ENCODE results near the gene SEMA5A.

The SEMA5A gene

DNA sequence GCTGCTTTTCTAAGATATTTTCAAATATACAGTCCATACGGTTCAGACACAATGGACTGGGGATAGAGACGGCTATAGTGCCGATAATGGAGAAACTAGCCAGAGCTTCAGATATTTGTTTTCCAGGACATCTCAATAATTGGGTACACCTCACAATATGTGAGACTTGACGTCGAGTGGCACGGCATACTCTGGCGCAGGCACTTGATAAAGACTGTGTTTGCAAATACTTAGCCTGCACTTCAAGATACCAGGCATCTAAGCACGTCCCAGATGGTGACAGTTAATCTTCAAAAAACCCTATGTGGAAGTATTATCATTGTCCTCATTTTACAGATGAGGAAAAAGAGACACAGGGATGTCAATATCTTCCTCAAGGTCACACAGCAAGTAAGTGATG is 48.5 kb downstream of the SEMA5A start:
- H3K4me1 ChIP-seq (ENCODE audit: control insufficient read depth in 2 of 2, insufficient read depth in 1 of 2, low read depth in 1 of 2, low read length in 2 of 2), result peaks cover 5 to 6% of the 10 kb centered on the region in 2 donors
- H2BK12ac ChIP-seq (ENCODE audit: low read length), result no peak overlapping the region
- no peak overlapping the region for H3K4me2 ChIP-seq (ENCODE audit: insufficient read depth, low read length, poor library complexity, severe bottlenecking)
- no peak overlapping the region for H3K9ac ChIP-seq (ENCODE audit: low read depth, low read length, poor library complexity)
- H2AFZ ChIP-seq (ENCODE audit: low read length), result no peak overlapping the region
- no peak overlapping the region for H3K18ac ChIP-seq (ENCODE audit: low read length)
- peaks cover 2% of the 10 kb centered on the region for H3K79me1 ChIP-seq (ENCODE audit: low read depth, low read length)
- no peak overlapping the region for H3K27ac ChIP-seq (replicated peaks; ENCODE audit: low read length)
- no peak overlapping the region for H3K4ac ChIP-seq (ENCODE audit: low read length)
- H2BK120ac ChIP-seq (ENCODE audit: low read depth, low read length), result no peak overlapping the region
- no CpG with 5 or more reads among the region's 8 CpGs for WGBS, 2 donors (ENCODE audit: extremely low coverage in 2 of 2, insufficient read length in 2 of 2, insufficient replicate concordance in 1 of 2)
- no peaks in the 10 kb centered on the region for H3K36me3 ChIP-seq (replicated peaks in 1 of 2; ENCODE audit: control insufficient read depth in 2 of 2, insufficient read depth in 2 of 2, low read length in 2 of 2)
- H2BK15ac ChIP-seq (ENCODE audit: low read length), result no peak overlapping the region
- H2AK5ac ChIP-seq (ENCODE audit: low read depth, low read length), result no peak overlapping the region
- no peaks in the 10 kb centered on the region for H3K9me3 ChIP-seq (replicated peaks in 1 of 2; ENCODE audit: control insufficient read depth in 2 of 2, insufficient read depth in 1 of 2, low read depth in 1 of 2, low read length in 2 of 2)
- H3K14ac ChIP-seq (ENCODE audit: low read length), result no peak overlapping the region
- no peak for DNase-seq (ENCODE audit: low spot score)
- H2BK5ac ChIP-seq (ENCODE audit: low read length), result no peak overlapping the region
- no peaks in the 10 kb centered on the region for H3K27me3 ChIP-seq (ENCODE audit: control insufficient read depth in 3 of 3, insufficient read depth in 3 of 3, low read depth in 1 of 3, low read length in 3 of 3)
- H3K4me3 ChIP-seq (ENCODE audit: low read length in 2 of 2), result no peak overlapping the region
- no peak overlapping the region for H3K23ac ChIP-seq (ENCODE audit: low read depth, low read length, poor library complexity)
- H4K91ac ChIP-seq (ENCODE audit: low read depth, low read length, poor library complexity), result no peak overlapping the region
- no peak overlapping the region for H4K8ac ChIP-seq (ENCODE audit: low read depth, low read length)

DNA sequence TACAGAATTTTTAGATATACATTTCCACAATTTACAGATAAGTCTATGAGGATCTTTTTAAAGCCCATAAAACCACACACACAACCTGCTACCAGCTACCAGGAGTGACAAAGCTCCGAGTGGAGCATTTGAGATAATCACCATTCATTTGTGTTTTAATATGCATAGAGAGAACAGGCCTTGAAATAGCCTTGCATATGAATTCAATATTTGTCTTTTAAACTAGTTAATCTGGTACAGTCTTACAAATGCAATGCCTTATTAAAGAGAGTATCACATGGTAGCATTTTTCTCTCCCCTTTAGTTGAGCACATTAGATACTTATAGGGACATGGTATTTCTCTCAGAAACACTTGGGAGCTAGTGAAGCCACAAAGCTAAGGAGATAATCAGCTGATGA is 49.1 kb downstream of the SEMA5A start:
- Histone ChIP-seq H4K8ac (ENCODE audit: low read depth, low read length) (no peak overlapping the region), H2BK5ac (ENCODE audit: low read length) (no peak overlapping the region), H3K14ac (ENCODE audit: low read length) (no peak overlapping the region), H3K36me3 (replicated peaks in 1 of 2; ENCODE audit: control insufficient read depth in 2 of 2, insufficient read depth in 2 of 2, low read length in 2 of 2) (no peaks in the 10 kb centered on the region), H3K79me1 (ENCODE audit: low read depth, low read length) (peaks cover 2% of the 10 kb centered on the region), H3K27me3 (ENCODE audit: control insufficient read depth in 3 of 3, insufficient read depth in 3 of 3, low read depth in 1 of 3, low read length in 3 of 3) (no peaks in the 10 kb centered on the region), H3K9me3 (replicated peaks in 1 of 2; ENCODE audit: control insufficient read depth in 2 of 2, insufficient read depth in 1 of 2, low read depth in 1 of 2, low read length in 2 of 2) (no peaks in the 10 kb centered on the region), H2BK120ac (ENCODE audit: low read depth, low read length) (no peak overlapping the region), H3K9ac (ENCODE audit: low read depth, low read length, poor library complexity) (no peak overlapping the region), H3K4me1 (ENCODE audit: control insufficient read depth in 2 of 2, insufficient read depth in 1 of 2, low read depth in 1 of 2, low read length in 2 of 2) (peaks cover 5% of the 10 kb centered on the region in 2 donors), H3K4me2 (ENCODE audit: insufficient read depth, low read length, poor library complexity, severe bottlenecking) (no peak overlapping the region), H2BK15ac (ENCODE audit: low read length) (no peak overlapping the region), H2BK12ac (ENCODE audit: low read length) (no peak overlapping the region), H2AFZ (ENCODE audit: low read length) (no peak overlapping the region), H4K91ac (ENCODE audit: low read depth, low read length, poor library complexity) (no peak overlapping the region), H3K4ac (ENCODE audit: low read length) (no peak overlapping the region), H3K27ac (replicated peaks; ENCODE audit: low read length) (no peak overlapping the region), H3K23ac (ENCODE audit: low read depth, low read length, poor library complexity) (no peak overlapping the region), H3K4me3 (ENCODE audit: low read length in 2 of 2) (no peak overlapping the region), H2AK5ac (ENCODE audit: low read depth, low read length) (no peak overlapping the region), H3K18ac (ENCODE audit: low read length) (no peak overlapping the region)
- DNase-seq (ENCODE audit: low spot score), result no peak
- no CpG with 5 or more reads among the region's 1 CpG for WGBS, 2 donors (ENCODE audit: extremely low coverage in 2 of 2, insufficient read length in 2 of 2, insufficient replicate concordance in 1 of 2)

DNA sequence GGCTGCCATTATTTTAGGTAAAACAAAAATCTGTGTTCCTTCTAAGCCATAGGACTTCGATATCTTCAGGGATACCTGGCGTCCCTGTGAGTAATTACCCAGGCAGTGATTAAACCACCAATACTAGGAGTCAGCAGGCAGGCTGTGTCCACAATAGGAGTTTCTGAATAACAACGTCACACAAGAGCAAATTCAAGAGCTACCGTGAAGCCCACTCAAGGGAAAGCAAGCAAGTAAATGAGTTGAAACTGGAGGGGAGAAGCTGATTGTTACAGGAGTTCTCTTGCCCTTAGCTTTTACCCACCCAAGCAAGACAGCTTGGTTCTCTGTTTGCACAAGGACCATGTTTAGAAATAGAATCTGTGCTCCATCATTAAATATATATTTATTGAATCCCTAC is 50.8 kb downstream of the SEMA5A start:
- no peak overlapping the region for H3K4ac ChIP-seq (ENCODE audit: low read length)
- no peak overlapping the region for H2BK12ac ChIP-seq (ENCODE audit: low read length)
- H2BK15ac ChIP-seq (ENCODE audit: low read length), result no peak overlapping the region
- no peak overlapping the region for H2BK5ac ChIP-seq (ENCODE audit: low read length)
- no peak for DNase-seq (ENCODE audit: low spot score)
- peak overlapping the region; percentile 1 for H3K27ac ChIP-seq (replicated peaks; ENCODE audit: low read length)
- WGBS, 2 donors (ENCODE audit: extremely low coverage in 2 of 2, insufficient read length in 2 of 2, insufficient replicate concordance in 1 of 2), result no CpG with 5 or more reads among the region's 4 CpGs
- H3K9ac ChIP-seq (ENCODE audit: low read depth, low read length, poor library complexity), result no peak overlapping the region
- H3K27me3 ChIP-seq (ENCODE audit: control insufficient read depth in 3 of 3, insufficient read depth in 3 of 3, low read depth in 1 of 3, low read length in 3 of 3), result no peaks in the 10 kb centered on the region
- no peaks in the 10 kb centered on the region for H3K36me3 ChIP-seq (replicated peaks in 1 of 2; ENCODE audit: control insufficient read depth in 2 of 2, insufficient read depth in 2 of 2, low read length in 2 of 2)
- no peak overlapping the region for H3K14ac ChIP-seq (ENCODE audit: low read length)
- peaks cover 5 to 6% of the 10 kb centered on the region in 2 donors for H3K4me1 ChIP-seq (ENCODE audit: control insufficient read depth in 2 of 2, insufficient read depth in 1 of 2, low read depth in 1 of 2, low read length in 2 of 2)
- peaks cover 2% of the 10 kb centered on the region for H3K79me1 ChIP-seq (ENCODE audit: low read depth, low read length)
- H3K23ac ChIP-seq (ENCODE audit: low read depth, low read length, poor library complexity), result no peak overlapping the region
- no peak overlapping the region for H3K4me2 ChIP-seq (ENCODE audit: insufficient read depth, low read length, poor library complexity, severe bottlenecking)
- no peak overlapping the region for H2AK5ac ChIP-seq (ENCODE audit: low read depth, low read length)
- no peak overlapping the region for H4K8ac ChIP-seq (ENCODE audit: low read depth, low read length)
- no peak overlapping the region for H3K4me3 ChIP-seq (ENCODE audit: low read length in 2 of 2)
- no peaks in the 10 kb centered on the region for H3K9me3 ChIP-seq (replicated peaks in 1 of 2; ENCODE audit: control insufficient read depth in 2 of 2, insufficient read depth in 1 of 2, low read depth in 1 of 2, low read length in 2 of 2)
- H2BK120ac ChIP-seq (ENCODE audit: low read depth, low read length), result no peak overlapping the region
- H3K18ac ChIP-seq (ENCODE audit: low read length), result no peak overlapping the region
- peak overlapping the region; percentile 18 for H2AFZ ChIP-seq (ENCODE audit: low read length)
- H4K91ac ChIP-seq (ENCODE audit: low read depth, low read length, poor library complexity), result no peak overlapping the region

DNA sequence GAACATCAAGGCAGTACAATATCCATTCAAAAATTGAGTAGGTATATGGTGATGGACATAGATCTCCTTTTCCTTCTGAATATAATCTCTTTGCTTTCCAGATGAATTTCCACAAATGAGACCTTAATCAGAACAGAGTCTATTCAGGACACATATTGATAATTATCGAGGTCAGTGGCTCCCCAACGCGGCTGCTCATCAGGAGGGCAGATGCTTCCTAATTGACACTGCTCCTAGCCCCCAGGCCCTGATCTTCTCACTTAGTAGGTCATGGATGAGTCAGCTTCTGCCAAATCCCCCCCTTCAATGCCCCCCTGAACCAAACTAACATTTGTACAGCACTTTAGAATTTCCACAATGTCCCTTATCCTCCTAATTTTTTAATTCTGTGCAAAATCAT is 51.6 kb downstream of the SEMA5A start:
- no peak for DNase-seq (ENCODE audit: low spot score)
- Histone ChIP-seq H3K9ac (ENCODE audit: low read depth, low read length, poor library complexity) (no peak overlapping the region), H2AK5ac (ENCODE audit: low read depth, low read length) (no peak overlapping the region), H3K9me3 (replicated peaks in 1 of 2; ENCODE audit: control insufficient read depth in 2 of 2, insufficient read depth in 1 of 2, low read depth in 1 of 2, low read length in 2 of 2) (no peaks in the 10 kb centered on the region), H3K27ac (replicated peaks; ENCODE audit: low read length) (no peak overlapping the region), H3K4me3 (ENCODE audit: low read length in 2 of 2) (no peak overlapping the region), H3K79me1 (ENCODE audit: low read depth, low read length) (peaks cover 2% of the 10 kb centered on the region), H3K36me3 (replicated peaks in 1 of 2; ENCODE audit: control insufficient read depth in 2 of 2, insufficient read depth in 2 of 2, low read length in 2 of 2) (no peaks in the 10 kb centered on the region), H3K18ac (ENCODE audit: low read length) (no peak overlapping the region), H2AFZ (ENCODE audit: low read length) (no peak overlapping the region), H2BK120ac (ENCODE audit: low read depth, low read length) (no peak overlapping the region), H3K27me3 (ENCODE audit: control insufficient read depth in 3 of 3, insufficient read depth in 3 of 3, low read depth in 1 of 3, low read length in 3 of 3) (no peaks in the 10 kb centered on the region), H2BK12ac (ENCODE audit: low read length) (no peak overlapping the region), H3K23ac (ENCODE audit: low read depth, low read length, poor library complexity) (no peak overlapping the region), H2BK5ac (ENCODE audit: low read length) (no peak overlapping the region), H3K4me1 (ENCODE audit: control insufficient read depth in 2 of 2, insufficient read depth in 1 of 2, low read depth in 1 of 2, low read length in 2 of 2) (peaks cover 5 to 6% of the 10 kb centered on the region in 2 donors), H2BK15ac (ENCODE audit: low read length) (no peak overlapping the region), H4K91ac (ENCODE audit: low read depth, low read length, poor library complexity) (no peak overlapping the region), H3K4ac (ENCODE audit: low read length) (no peak overlapping the region), H4K8ac (ENCODE audit: low read depth, low read length) (no peak overlapping the region), H3K4me2 (ENCODE audit: insufficient read depth, low read length, poor library complexity, severe bottlenecking) (no peak overlapping the region), H3K14ac (ENCODE audit: low read length) (no peak overlapping the region)
- WGBS, 2 donors (ENCODE audit: extremely low coverage in 2 of 2, insufficient read length in 2 of 2, insufficient replicate concordance in 1 of 2), result no CpG with 5 or more reads among the region's 3 CpGs
